Endothelial cell of umbilical vein (primary cell): ENCODE measurements around the gene LSM7.

Experiments used
- EZH2 ChIP-seq: IDR thresholded peaks from 2 replicates; pipeline ENCODE4 v1.6.1; 2012; ENCODE audit warnings: borderline replicate concordance, low read depth, mild to moderate bottlenecking, moderate library complexity, low read length, inconsistent platforms; ENCODE audit not compliant: severe bottlenecking
- POLR2A ChIP-seq: IDR thresholded peaks from 2 replicates; pipeline ENCODE4 v1.6.1; 2012; ENCODE audit warnings: low read depth, mild to moderate bottlenecking, control low read depth, low read length
- POLR2AphosphoS5 ChIP-seq: IDR thresholded peaks from 2 replicates; pipeline ENCODE4 v1.6.1; 2012; ENCODE audit warnings: low read depth, mild to moderate bottlenecking, control low read depth, low read length, moderate library complexity; ENCODE audit not compliant: insufficient read depth
- TF ChIP-seq, protein P1 (sequence below), 2 donors: IDR thresholded peaks; 1 replicate in 1 of 2; 2 replicates in 1 of 2; pipeline ENCODE4 v1.5.1; 2011; ENCODE audit warnings: low read length in 2 of 2, mild to moderate bottlenecking in 2 of 2, moderate library complexity in 2 of 2, control low read depth in 1 of 2, inconsistent platforms in 1 of 2, low read depth in 1 of 2; ENCODE audit not compliant: insufficient read depth in 1 of 2; ENCODE audit errors: extremely low read depth in 1 of 2

DNA sequence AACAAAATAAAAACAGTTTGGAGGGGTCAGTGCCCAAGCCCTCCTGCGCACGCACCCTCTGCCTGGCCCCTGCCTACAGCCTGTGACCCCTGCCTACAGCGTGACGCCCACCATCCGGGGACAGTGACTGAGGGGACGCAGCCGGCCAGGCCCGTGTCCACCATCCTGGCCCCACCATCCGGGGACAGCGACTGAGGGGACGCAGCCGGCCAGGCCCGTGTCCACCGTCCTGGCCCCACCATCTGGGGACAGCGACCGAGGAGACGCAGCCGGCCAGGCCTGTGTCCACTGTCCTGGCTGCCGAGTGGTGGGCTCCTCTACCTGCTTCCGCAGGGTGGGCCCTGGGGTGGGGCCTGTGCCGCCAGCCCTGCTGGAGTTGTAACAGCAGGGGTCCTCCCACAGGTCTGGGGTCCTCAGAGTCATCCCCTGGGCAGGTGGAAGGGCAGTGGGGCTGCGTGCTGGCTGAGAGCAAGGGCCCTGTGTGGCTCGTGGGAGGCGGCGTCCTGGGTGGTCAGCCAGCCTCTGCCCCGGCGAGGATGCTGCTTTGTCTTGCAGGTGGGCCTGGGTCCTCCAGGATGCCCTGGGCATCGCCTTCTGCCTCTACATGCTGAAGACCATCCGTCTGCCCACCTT lies 14.4 kb upstream of the LSM7 start:
- TF ChIP-seq, protein P1, sequence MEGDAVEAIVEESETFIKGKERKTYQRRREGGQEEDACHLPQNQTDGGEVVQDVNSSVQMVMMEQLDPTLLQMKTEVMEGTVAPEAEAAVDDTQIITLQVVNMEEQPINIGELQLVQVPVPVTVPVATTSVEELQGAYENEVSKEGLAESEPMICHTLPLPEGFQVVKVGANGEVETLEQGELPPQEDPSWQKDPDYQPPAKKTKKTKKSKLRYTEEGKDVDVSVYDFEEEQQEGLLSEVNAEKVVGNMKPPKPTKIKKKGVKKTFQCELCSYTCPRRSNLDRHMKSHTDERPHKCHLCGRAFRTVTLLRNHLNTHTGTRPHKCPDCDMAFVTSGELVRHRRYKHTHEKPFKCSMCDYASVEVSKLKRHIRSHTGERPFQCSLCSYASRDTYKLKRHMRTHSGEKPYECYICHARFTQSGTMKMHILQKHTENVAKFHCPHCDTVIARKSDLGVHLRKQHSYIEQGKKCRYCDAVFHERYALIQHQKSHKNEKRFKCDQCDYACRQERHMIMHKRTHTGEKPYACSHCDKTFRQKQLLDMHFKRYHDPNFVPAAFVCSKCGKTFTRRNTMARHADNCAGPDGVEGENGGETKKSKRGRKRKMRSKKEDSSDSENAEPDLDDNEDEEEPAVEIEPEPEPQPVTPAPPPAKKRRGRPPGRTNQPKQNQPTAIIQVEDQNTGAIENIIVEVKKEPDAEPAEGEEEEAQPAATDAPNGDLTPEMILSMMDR (IDR thresholded peaks at IDR 0.05; ENCODE audit: extremely low read depth in 1 of 2, insufficient read depth in 1 of 2, low read depth in 1 of 2, low read length in 2 of 2), result no peak
- TF ChIP-seq POLR2A (no peak), EZH2 (no peak), POLR2AphosphoS5 (no peak)
